ENCODE data around the gene ESR2. TPM values are rescaled to one million over a fixed set of nuclear protein-coding genes. Genes with fewer than 3 reads are reported as not detected.

The ESR2 gene
- total RNA-seq, 4 donors from 2014 or later = 0.14 to 1.4 TPM; not detected in 2

GRCh38 chr14:64082837-64083236 lies 211.3 kb downstream of the ESR2 start:
- TF ChIP-seq EP300 (IDR thresholded peaks at IDR 0.05; ENCODE audit: low read depth) = no peak
- TF ChIP-seq POLR2A (IDR thresholded peaks at IDR 0.05) = no peak
- TF ChIP-seq, protein P1, sequence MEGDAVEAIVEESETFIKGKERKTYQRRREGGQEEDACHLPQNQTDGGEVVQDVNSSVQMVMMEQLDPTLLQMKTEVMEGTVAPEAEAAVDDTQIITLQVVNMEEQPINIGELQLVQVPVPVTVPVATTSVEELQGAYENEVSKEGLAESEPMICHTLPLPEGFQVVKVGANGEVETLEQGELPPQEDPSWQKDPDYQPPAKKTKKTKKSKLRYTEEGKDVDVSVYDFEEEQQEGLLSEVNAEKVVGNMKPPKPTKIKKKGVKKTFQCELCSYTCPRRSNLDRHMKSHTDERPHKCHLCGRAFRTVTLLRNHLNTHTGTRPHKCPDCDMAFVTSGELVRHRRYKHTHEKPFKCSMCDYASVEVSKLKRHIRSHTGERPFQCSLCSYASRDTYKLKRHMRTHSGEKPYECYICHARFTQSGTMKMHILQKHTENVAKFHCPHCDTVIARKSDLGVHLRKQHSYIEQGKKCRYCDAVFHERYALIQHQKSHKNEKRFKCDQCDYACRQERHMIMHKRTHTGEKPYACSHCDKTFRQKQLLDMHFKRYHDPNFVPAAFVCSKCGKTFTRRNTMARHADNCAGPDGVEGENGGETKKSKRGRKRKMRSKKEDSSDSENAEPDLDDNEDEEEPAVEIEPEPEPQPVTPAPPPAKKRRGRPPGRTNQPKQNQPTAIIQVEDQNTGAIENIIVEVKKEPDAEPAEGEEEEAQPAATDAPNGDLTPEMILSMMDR (IDR thresholded peaks at IDR 0.05) = no peak
- TF ChIP-seq POLR2AphosphoS5 (IDR thresholded peaks at IDR 0.05) = no peak
- Histone ChIP-seq H3K36me3 (peaks cover 0 to 23% (median 8%) of the 10 kb centered on the region in 4 donors), H3K9me3 (no peaks in the 10 kb centered on the region), H3K4me3 (no peak overlapping the region), H3K27ac (no peak overlapping the region), H3K27me3 (no peaks in the 10 kb centered on the region), H3K4me1 (no peaks in the 10 kb centered on the region)
- DNase-seq = no peak
- intact Hi-C loops (cut with DNase I; ENCODE audit: low total_unique reads) (no loop called here), in situ Hi-C loops (cut with MboI; ENCODE audit: low pct_ligation_motif_present in 1 of 4, low pct_unique_long_range_greater_than_20kb in 1 of 4, low sequenced_read_pairs in 3 of 4) (no loop called here)
- WGBS, 2 donors (ENCODE audit: low coverage in 1 of 2) = 80 to 100% methylated on average over 1 to 7 of the region's 7 CpGs

- H3K27me3 ChIP-seq = no peaks in the 10 kb centered on the region
- in situ Hi-C loops (cut with MboI; ENCODE audit: low pct_ligation_motif_present in 1 of 4, low pct_unique_long_range_greater_than_20kb in 1 of 4, low sequenced_read_pairs in 3 of 4) = no loop called here
- no peaks in the 10 kb centered on the region for H3K9me3 ChIP-seq
- intact Hi-C loops (cut with DNase I; ENCODE audit: low total_unique reads) = loop anchor here (1.0 kb wide), 1 partner anchor 42 kb away; no protein-coding TSS in a partner anchor
- DNase-seq = no peak
- no peak overlapping the region for H3K4me3 ChIP-seq
- H3K36me3 ChIP-seq = peaks cover 0 to 23% (median 7%) of the 10 kb centered on the region in 4 donors
- H3K27ac ChIP-seq = no peak overlapping the region
- 83 to 97% methylated on average over 1 to 3 of the region's 3 CpGs for WGBS, 2 donors (ENCODE audit: low coverage in 1 of 2)
- H3K4me1 ChIP-seq = no peaks in the 10 kb centered on the region
- TF ChIP-seq, protein P1 (IDR thresholded peaks at IDR 0.05) = no peak
- TF ChIP-seq POLR2AphosphoS5 (IDR thresholded peaks at IDR 0.05) (no peak), POLR2A (IDR thresholded peaks at IDR 0.05) (no peak), EP300 (IDR thresholded peaks at IDR 0.05; ENCODE audit: low read depth) (no peak)
Measured at GRCh38 chr14:64081174-64081746, 212.9 kb downstream of the ESR2 start.

GRCh38 chr14:64080452-64080851 lies 213.7 kb downstream of the ESR2 start:
- no peaks in the 10 kb centered on the region for H3K27me3 ChIP-seq
- intact Hi-C loops (cut with DNase I; ENCODE audit: low total_unique reads) (no loop called here), in situ Hi-C loops (cut with MboI; ENCODE audit: low pct_ligation_motif_present in 1 of 4, low pct_unique_long_range_greater_than_20kb in 1 of 4, low sequenced_read_pairs in 3 of 4) (no loop called here)
- H3K36me3 ChIP-seq = peaks cover 0 to 23% (median 7%) of the 10 kb centered on the region in 4 donors
- no peak overlapping the region for H3K27ac ChIP-seq
- TF ChIP-seq POLR2A (IDR thresholded peaks at IDR 0.05) (no peak), EP300 (IDR thresholded peaks at IDR 0.05; ENCODE audit: low read depth) (no peak), POLR2AphosphoS5 (IDR thresholded peaks at IDR 0.05) (no peak)
- TF ChIP-seq, protein P1 (IDR thresholded peaks at IDR 0.05) = no peak
- H3K4me3 ChIP-seq = no peak overlapping the region
- no peaks in the 10 kb centered on the region for H3K4me1 ChIP-seq
- H3K9me3 ChIP-seq = no peaks in the 10 kb centered on the region
- DNase-seq = no peak
- WGBS, 2 donors (ENCODE audit: low coverage in 1 of 2) = 88 to 100% methylated on average over 2 of the region's 2 CpGs

DNA sequence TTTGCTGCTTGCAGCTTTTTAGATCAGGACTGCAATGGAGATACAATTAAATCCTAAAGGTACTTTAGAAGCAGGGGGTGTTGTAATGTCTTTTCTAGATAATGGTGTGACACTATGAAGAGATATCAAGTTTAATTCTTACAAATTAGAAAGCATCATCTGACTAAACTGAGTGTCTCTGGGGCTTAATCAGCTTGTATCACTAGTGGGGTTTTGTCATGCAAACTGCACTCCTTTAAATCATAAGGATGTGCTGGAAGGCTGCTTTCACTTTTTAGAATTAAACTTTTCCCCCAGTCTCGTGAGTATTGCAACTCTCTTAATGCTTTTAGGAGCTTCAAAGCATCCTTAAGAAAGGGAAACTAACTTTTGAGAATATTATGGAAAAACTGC lies 218.6 kb downstream of the ESR2 start:
- H3K27ac ChIP-seq = no peak overlapping the region
- H3K4me3 ChIP-seq = no peak overlapping the region
- H3K4me1 ChIP-seq = no peaks in the 10 kb centered on the region
- in situ Hi-C loops (cut with MboI; ENCODE audit: low pct_ligation_motif_present in 1 of 4, low pct_unique_long_range_greater_than_20kb in 1 of 4, low sequenced_read_pairs in 3 of 4) = no loop called here
- TF ChIP-seq, protein P1 (IDR thresholded peaks at IDR 0.05) = no peak
- TF ChIP-seq POLR2AphosphoS5 (IDR thresholded peaks at IDR 0.05) (no peak), EP300 (IDR thresholded peaks at IDR 0.05; ENCODE audit: low read depth) (no peak), POLR2A (IDR thresholded peaks at IDR 0.05) (no peak)
- intact Hi-C loops (cut with DNase I; ENCODE audit: low total_unique reads) = no loop called here
- H3K9me3 ChIP-seq = no peaks in the 10 kb centered on the region
- 78 to 90% methylated on average over 1 of the region's 1 CpG for WGBS, 2 donors (ENCODE audit: low coverage in 1 of 2)
- peaks cover 0 to 36% (median 8%) of the 10 kb centered on the region in 4 donors for H3K36me3 ChIP-seq
- no peak for DNase-seq
- no peaks in the 10 kb centered on the region for H3K27me3 ChIP-seq

All from transverse colon (tissue), 4 donors.